Colonic mucosa (tissue), 4 donors: ENCODE measurements around the gene DYNC2I2. TPM values are rescaled to one million over a fixed set of nuclear protein-coding genes. Genes with fewer than 3 reads are reported as not detected.

Experiments used
- DNase-seq: peaks from one replicate; pipeline ENCODE4 v3.0.0-alpha.2; 2020
- H3K27ac ChIP-seq: fragments of 200-600 bp; one replicate; pipeline ENCODE4 v1.8.0; 2021
- H3K27me3 ChIP-seq: fragments of 200-600 bp; one replicate; pipeline ENCODE4 v1.8.0; 2021
- H3K36me3 ChIP-seq: fragments of 200-600 bp; one replicate; pipeline ENCODE4 v1.8.0; 2021
- H3K4me1 ChIP-seq: fragments of 200-600 bp; one replicate; pipeline ENCODE4 v1.8.0; 2021; ENCODE audit warnings: mild to moderate bottlenecking
- H3K4me3 ChIP-seq: fragments of 200-600 bp; one replicate; pipeline ENCODE4 v1.8.0; 2021
- H3K9ac ChIP-seq, 2 donors: one replicate each; pipeline ENCODE4 v1.7.0; 2013; ENCODE audit warnings: control low read depth in 2 of 2, low read depth in 2 of 2, low read length in 2 of 2
- H3K9me3 ChIP-seq: fragments of 200-600 bp; one replicate; pipeline ENCODE4 v1.8.0; 2021
- CTCF ChIP-seq: fragments of 200-600 bp; IDR thresholded peaks from one replicate; pipeline ENCODE4 v1.8.0; 2022; ENCODE audit warnings: antibody characterized with exemption, mild to moderate bottlenecking
- intact Hi-C: fragments of 100-400 bp; cut with DNase I; formaldehyde crosslinking; loops from one replicate; pipeline ENCODE4 v1.14.1; 2022
- total RNA-seq, 2 donors: library from RNA; stranded (reverse); fragmentation: NEBNext Ultra II Directional in 1 of 2; extraction: Animal tissue kit (Norgen Biotek cat#: 25700) in 1 of 2; gene quantifications; one replicate each; pipeline ENCODE4 v1.2.1, GENCODE V29; 2021
- donor health status: healthy.
- donor health status: DM: no; HTN: no; CAD: no.
- donor health status: DM: no; HTN: no; CAD: no.

Gene DYNC2I2
- total RNA-seq, 2 donors from 2014 or later = 39.7 to 152 TPM

DNA sequence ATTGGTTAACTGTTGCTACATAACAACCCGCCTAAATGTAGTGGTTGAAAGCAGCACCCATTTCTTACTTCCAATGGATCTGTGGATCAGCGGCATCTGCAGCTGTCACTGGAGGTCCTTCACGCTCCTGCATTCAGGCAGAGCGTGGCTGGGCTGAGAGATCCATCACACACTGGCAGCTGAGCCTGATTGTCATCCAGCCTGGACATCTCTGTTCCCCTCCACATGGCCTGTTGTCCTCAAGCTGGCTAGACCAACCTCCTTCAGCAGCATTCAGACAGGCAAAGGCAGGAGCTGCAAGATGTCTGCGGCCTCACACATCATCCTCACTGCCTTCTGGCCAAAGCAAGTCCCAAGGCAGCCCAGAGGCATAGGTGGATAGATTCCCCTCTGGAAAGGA lies 36.9 kb downstream of the DYNC2I2 start:
- Histone ChIP-seq H3K27me3 (no peaks in the 10 kb centered on the region), H3K36me3 (peaks cover 50% of the 10 kb centered on the region), H3K4me1 (no peaks in the 10 kb centered on the region), H3K27ac (no peak overlapping the region), H3K9ac (no peak overlapping the region), H3K4me3 (no peak overlapping the region), H3K9me3 (no peaks in the 10 kb centered on the region)
- no peak for TF ChIP-seq CTCF
- DNase-seq = no peak
- intact Hi-C loops = loop anchor here (5.0 kb wide), 1 partner anchor 37 kb away; no protein-coding TSS in a partner anchor

DNA sequence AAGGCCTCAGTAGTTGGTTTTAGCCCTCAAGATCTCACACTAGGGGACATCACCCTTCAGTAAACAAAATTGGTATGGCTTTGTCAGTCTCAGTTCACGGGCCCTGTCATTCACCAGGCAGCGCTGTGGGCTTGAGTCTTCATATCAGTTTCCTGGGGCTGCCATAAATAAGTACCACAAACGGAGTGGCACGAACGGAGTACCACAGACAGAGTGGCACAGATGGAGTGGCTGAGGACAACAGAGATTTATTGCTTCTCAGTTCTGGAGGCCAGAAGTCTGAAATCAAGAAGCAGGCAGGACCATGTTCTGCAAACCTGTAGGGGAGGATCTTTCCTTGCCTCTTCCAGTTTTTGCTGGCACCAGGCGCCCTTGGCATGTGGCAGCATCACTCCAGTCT lies 37.5 kb downstream of the DYNC2I2 start:
- no peak overlapping the region for H3K9ac ChIP-seq
- peaks cover 46% of the 10 kb centered on the region for H3K36me3 ChIP-seq
- H3K9me3 ChIP-seq = no peaks in the 10 kb centered on the region
- intact Hi-C loops = loop anchor here (5.0 kb wide), 1 partner anchor 37 kb away; no protein-coding TSS in a partner anchor
- no peaks in the 10 kb centered on the region for H3K27me3 ChIP-seq
- H3K4me3 ChIP-seq = no peak overlapping the region
- H3K4me1 ChIP-seq = no peaks in the 10 kb centered on the region
- DNase-seq = no peak
- TF ChIP-seq CTCF = no peak
- no peak overlapping the region for H3K27ac ChIP-seq

- Histone ChIP-seq H3K4me3 (no peak overlapping the region), H3K27me3 (no peaks in the 10 kb centered on the region), H3K27ac (no peak overlapping the region), H3K9me3 (no peaks in the 10 kb centered on the region), H3K4me1 (no peaks in the 10 kb centered on the region), H3K9ac (no peak overlapping the region), H3K36me3 (peaks cover 52% of the 10 kb centered on the region)
- intact Hi-C loops = loop anchor here (5.0 kb wide), 1 partner anchor 36 kb away; no protein-coding TSS in a partner anchor
- DNase-seq = no peak
- no peak for TF ChIP-seq CTCF
Observed at GRCh38 chr9:128617943-128618342, 38.7 kb downstream of the DYNC2I2 start.

DNA sequence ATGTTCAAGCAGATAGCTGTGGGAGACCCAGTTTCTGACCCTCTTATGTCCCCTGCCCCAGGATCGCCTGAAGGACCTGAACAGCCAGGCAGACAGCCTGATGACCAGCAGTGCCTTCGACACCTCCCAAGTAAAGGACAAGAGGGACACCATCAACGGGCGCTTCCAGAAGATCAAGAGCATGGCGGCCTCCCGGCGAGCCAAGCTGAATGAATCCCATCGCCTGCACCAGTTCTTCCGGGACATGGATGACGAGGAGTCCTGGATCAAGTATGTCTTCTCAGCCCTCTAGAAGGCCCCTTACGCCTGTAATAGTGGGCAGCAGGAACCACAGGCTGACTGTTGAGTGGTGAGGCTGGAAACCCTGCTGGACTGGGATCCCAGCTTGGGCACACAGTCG lies 41.1 kb downstream of the DYNC2I2 start:
- DNase-seq = no peak
- Histone ChIP-seq H3K27ac (no peak overlapping the region), H3K27me3 (no peaks in the 10 kb centered on the region), H3K4me3 (no peak overlapping the region), H3K36me3 (peaks cover 58% of the 10 kb centered on the region), H3K9me3 (no peaks in the 10 kb centered on the region), H3K9ac (no peak overlapping the region), H3K4me1 (no peaks in the 10 kb centered on the region)
- intact Hi-C loops = loop anchor here (5.0 kb wide), 1 partner anchor 33 kb away; no protein-coding TSS in a partner anchor
- no peak for TF ChIP-seq CTCF

DNA sequence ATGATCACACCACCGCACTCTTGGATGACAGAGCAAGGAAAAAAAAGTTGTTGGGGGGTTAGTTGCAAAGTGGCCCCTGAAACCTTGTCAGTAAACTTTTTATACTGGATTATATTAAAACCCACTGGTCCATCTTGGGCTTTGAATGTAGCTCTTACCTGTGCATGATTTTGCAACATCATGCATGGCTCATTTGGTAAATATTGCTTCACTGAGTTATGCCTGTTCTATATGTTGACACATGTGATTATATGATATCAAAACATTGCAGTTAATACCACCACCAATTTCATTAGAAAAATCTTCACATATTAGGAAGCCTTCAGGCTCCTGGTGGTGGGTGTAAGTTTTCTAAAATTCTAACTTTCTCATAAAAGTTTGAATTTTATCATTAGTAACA lies 41.9 kb downstream of the DYNC2I2 start:
- no peaks in the 10 kb centered on the region for H3K9me3 ChIP-seq
- TF ChIP-seq CTCF = no peak

More for the DNA sequence above, 41.9 kb downstream of the DYNC2I2 start:
- DNase-seq = no peak
- Histone ChIP-seq H3K27me3 (no peaks in the 10 kb centered on the region), H3K27ac (no peak overlapping the region), H3K4me1 (no peaks in the 10 kb centered on the region), H3K4me3 (no peak overlapping the region), H3K36me3 (peaks cover 52% of the 10 kb centered on the region), H3K9ac (no peak overlapping the region)
- intact Hi-C loops = loop anchor here (5.0 kb wide), 1 partner anchor 32 kb away; no protein-coding TSS in a partner anchor
